ENCODE measurements around the gene SLC2A6. TPM values are rescaled to one million over a fixed set of nuclear protein-coding genes. Genes with fewer than 3 reads are reported as not detected.

Gene SLC2A6
- total RNA-seq, 6 donors from 2014 or later: 5.2 to 17.2 (median 7.5) TPM

DNA sequence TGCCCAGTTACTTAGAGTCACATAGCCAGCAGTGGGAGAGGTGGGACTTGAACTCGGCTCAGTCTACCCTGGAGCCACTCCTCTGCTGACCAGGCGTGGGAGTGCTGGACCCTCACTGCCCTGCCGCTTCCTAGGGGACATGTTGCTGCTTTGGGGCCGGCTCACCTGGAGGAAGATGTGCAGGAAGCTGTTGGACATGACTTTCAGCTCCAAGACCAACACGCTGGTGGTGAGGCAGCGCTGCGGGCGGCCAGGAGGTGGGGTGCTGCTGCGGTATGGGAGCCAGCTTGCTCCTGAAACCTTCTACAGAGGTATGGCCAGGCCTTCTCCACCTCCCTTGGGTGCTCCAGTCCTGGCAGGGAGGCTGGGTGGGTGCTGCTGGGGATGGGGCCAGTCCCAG is 22.5 kb downstream of the SLC2A6 start:
- H3K4me3 ChIP-seq: no peak overlapping the region
- TF ChIP-seq EP300 (IDR thresholded peaks at IDR 0.05) (no peak), POLR2AphosphoS5 (IDR thresholded peaks at IDR 0.05) (no peak), POLR2A (IDR thresholded peaks at IDR 0.05) (no peak)
- TF ChIP-seq, protein P1, sequence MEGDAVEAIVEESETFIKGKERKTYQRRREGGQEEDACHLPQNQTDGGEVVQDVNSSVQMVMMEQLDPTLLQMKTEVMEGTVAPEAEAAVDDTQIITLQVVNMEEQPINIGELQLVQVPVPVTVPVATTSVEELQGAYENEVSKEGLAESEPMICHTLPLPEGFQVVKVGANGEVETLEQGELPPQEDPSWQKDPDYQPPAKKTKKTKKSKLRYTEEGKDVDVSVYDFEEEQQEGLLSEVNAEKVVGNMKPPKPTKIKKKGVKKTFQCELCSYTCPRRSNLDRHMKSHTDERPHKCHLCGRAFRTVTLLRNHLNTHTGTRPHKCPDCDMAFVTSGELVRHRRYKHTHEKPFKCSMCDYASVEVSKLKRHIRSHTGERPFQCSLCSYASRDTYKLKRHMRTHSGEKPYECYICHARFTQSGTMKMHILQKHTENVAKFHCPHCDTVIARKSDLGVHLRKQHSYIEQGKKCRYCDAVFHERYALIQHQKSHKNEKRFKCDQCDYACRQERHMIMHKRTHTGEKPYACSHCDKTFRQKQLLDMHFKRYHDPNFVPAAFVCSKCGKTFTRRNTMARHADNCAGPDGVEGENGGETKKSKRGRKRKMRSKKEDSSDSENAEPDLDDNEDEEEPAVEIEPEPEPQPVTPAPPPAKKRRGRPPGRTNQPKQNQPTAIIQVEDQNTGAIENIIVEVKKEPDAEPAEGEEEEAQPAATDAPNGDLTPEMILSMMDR (IDR thresholded peaks at IDR 0.05): no peak
- H3K36me3 ChIP-seq: no peaks in the 10 kb centered on the region
- WGBS, 2 donors: 88 to 94% methylated on average over 6 to 9 of the region's 9 CpGs
- DNase-seq (no peak), ATAC-seq (ENCODE audit: low FRiP score in 2 of 2) (no peak)
- peaks cover 16 to 23% (median 17%) of the 10 kb centered on the region in 4 donors for H3K4me1 ChIP-seq
- H3K27ac ChIP-seq: no peak overlapping the region
- no peaks in the 10 kb centered on the region for H3K9me3 ChIP-seq
- H3K27me3 ChIP-seq: no peaks in the 10 kb centered on the region

DNA sequence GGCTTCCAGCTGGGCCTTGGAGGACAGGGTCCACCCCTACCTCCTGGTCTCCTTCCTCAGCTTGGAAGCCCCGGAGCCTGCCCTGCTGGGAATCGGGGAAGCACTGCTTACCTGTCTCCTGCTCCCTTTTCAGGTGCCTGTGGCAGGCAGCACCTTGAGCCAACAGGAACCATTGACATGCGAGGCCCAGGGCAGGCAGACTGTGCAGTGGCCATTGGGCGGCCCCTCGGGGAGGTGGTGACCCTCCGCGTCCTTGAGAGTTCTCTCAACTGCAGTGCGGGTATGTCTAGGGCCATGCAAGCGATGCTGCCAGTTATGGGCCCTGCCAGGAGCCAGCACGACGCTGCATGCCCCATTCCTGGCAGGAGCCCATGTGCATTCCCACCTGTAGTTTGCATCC is 23.0 kb downstream of the SLC2A6 start:
- WGBS, 2 donors: 97 to 100% methylated on average over 3 to 9 of the region's 11 CpGs
- ATAC-seq (ENCODE audit: low FRiP score in 2 of 2): no peak
- Histone ChIP-seq H3K9me3 (no peaks in the 10 kb centered on the region), H3K36me3 (no peaks in the 10 kb centered on the region), H3K27ac (no peak overlapping the region), H3K27me3 (no peaks in the 10 kb centered on the region), H3K4me3 (no peak overlapping the region), H3K4me1 (peaks cover 11 to 19% (median 12%) of the 10 kb centered on the region in 4 donors)
- TF ChIP-seq POLR2AphosphoS5 (IDR thresholded peaks at IDR 0.05): no peak
- TF ChIP-seq, protein P1 (IDR thresholded peaks at IDR 0.05): no peak
- TF ChIP-seq EP300 (IDR thresholded peaks at IDR 0.05): no peak
- TF ChIP-seq POLR2A (IDR thresholded peaks at IDR 0.05): no peak
- no peak for DNase-seq

DNA sequence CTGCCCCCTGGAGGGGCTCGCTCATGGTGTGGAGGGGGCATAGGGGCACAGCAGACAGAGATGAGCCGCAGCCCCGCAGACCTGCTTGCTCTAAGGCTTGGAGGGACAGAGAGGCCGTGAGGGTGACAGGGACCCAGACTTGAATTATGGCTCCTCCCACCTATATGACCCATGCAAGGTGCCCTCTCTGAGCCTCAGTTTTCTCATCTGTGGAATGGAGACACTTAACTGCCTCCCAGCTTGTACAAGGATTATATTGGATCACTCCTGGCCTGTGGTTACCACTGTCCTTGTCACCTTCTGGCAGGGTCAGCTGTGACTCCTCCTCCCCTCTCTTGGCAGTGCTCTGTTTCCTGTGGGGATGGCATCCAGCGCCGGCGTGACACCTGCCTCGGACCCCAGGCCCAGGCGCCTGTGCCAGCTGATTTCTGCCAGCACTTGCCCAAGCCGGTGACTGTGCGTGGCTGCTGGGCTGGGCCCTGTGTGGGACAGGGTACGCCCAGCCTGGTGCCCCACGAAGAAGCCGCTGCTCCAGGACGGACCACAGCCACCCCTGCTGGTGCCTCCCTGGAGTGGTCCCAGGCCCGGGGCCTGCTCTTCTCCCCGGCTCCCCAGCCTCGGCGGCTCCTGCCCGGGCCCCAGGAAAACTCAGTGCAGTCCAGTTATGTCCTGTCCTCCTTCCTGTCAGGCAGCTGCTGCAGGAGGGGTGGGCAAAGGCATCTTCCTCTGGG is 23.8 kb downstream of the SLC2A6 start:
- Histone ChIP-seq H3K27me3 (no peaks in the 10 kb centered on the region), H3K36me3 (no peaks in the 10 kb centered on the region), H3K4me1 (peaks cover 4 to 10% (median 6%) of the 10 kb centered on the region in 4 donors), H3K27ac (no peak overlapping the region), H3K9me3 (no peaks in the 10 kb centered on the region), H3K4me3 (no peak overlapping the region)
- DNase-seq: no peak
- TF ChIP-seq, protein P1 (IDR thresholded peaks at IDR 0.05): no peak
- no peak for TF ChIP-seq POLR2A (IDR thresholded peaks at IDR 0.05)
- no peak for TF ChIP-seq POLR2AphosphoS5 (IDR thresholded peaks at IDR 0.05)
- TF ChIP-seq EP300 (IDR thresholded peaks at IDR 0.05): no peak
- WGBS, 2 donors: 94 to 96% methylated on average over 4 to 19 of the region's 20 CpGs
- no peak for ATAC-seq (ENCODE audit: low FRiP score in 2 of 2)

DNA sequence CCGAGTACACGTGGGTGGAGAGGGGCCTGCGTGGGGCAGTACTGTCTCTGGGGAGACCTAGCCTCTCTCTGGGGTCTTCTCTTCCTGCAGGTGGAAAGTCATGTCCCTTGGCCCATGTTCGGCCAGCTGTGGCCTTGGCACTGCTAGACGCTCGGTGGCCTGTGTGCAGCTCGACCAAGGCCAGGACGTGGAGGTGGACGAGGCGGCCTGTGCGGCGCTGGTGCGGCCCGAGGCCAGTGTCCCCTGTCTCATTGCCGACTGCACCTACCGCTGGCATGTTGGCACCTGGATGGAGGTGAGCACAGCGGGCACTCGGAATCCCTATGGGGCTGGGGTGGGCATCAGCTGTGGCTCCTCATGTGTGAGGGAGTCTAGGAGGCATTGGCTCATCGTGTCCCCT is 24.6 kb downstream of the SLC2A6 start:
- Histone ChIP-seq H3K4me3 (no peak overlapping the region), H3K9me3 (no peaks in the 10 kb centered on the region), H3K27ac (no peak overlapping the region), H3K4me1 (peaks cover 4 to 9% (median 5%) of the 10 kb centered on the region in 4 donors), H3K27me3 (no peaks in the 10 kb centered on the region), H3K36me3 (no peaks in the 10 kb centered on the region)
- DNase-seq: no peak
- WGBS, 2 donors: 90 to 92% methylated on average over 16 to 19 of the region's 19 CpGs
- no peak for ATAC-seq (ENCODE audit: low FRiP score in 2 of 2)
- TF ChIP-seq, protein P1 (IDR thresholded peaks at IDR 0.05): no peak
- TF ChIP-seq POLR2A (IDR thresholded peaks at IDR 0.05) (no peak), EP300 (IDR thresholded peaks at IDR 0.05) (no peak), POLR2AphosphoS5 (IDR thresholded peaks at IDR 0.05) (no peak)

DNA sequence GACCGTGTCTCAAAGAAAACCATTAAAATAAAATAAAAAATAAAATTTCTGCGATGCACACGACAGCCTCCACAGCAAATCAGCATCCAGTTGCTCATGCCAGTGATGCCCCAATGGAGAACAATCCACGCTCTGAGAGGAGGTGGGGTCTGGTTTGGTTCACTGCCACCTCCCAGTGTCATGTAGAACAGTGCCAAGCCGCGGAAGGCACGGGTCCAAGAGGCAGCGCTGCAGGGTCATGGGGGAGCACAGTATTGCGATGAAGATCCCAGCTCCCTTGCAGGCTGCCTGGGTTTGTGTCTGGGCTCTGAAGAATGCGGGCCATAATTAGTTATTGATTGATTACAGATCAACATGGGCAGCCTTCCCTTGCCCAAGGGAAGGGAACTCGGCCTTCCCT is 25.2 kb downstream of the SLC2A6 start:
- H3K36me3 ChIP-seq: no peaks in the 10 kb centered on the region
- H3K4me1 ChIP-seq: peaks cover 0 to 2% (median 0%) of the 10 kb centered on the region in 4 donors
- 78 to 82% methylated on average over 11 of the region's 11 CpGs for WGBS, 2 donors
- no peaks in the 10 kb centered on the region for H3K27me3 ChIP-seq
- DNase-seq (no peak), ATAC-seq (ENCODE audit: low FRiP score in 2 of 2) (no peak)
- no peak for TF ChIP-seq POLR2AphosphoS5 (IDR thresholded peaks at IDR 0.05)
- TF ChIP-seq EP300 (IDR thresholded peaks at IDR 0.05): no peak
- TF ChIP-seq, protein P1 (IDR thresholded peaks at IDR 0.05): no peak
- no peak for TF ChIP-seq POLR2A (IDR thresholded peaks at IDR 0.05)
- no peak overlapping the region for H3K27ac ChIP-seq
- H3K4me3 ChIP-seq: no peak overlapping the region
- no peaks in the 10 kb centered on the region for H3K9me3 ChIP-seq
